HG03280 (cell line): ENCODE results near the gene CARD10.

Source experiments
- ATAC-seq: cut with Tn5 transposase; IDR thresholded peaks from one replicate; pipeline ENCODE4 v1.9.1; 2021; ENCODE audit warnings: mild to moderate bottlenecking, moderate library complexity; ENCODE audit not compliant: unreplicated experiment

CARD10 gene

DNA sequence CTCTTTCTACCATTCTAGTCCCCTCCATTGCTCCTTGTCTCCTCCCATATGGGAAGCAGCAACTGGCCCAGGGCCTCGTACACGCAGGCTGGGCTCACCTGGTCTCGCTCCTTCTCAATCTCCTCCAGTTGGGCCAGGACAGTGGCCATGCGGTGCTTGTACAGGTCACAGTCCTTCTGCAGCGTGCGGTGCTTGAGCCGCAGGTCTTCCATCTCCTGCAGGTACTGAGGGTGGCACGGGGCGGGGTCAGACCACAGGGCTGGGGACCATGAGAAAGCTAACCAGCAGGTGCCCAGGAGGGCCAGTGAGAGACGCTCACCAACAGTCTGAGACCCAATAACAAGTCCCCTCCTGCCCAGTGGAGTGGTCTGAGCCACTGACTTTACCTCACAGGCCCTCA lies 11.5 kb downstream of the CARD10 start:
- ATAC-seq = no peak

DNA sequence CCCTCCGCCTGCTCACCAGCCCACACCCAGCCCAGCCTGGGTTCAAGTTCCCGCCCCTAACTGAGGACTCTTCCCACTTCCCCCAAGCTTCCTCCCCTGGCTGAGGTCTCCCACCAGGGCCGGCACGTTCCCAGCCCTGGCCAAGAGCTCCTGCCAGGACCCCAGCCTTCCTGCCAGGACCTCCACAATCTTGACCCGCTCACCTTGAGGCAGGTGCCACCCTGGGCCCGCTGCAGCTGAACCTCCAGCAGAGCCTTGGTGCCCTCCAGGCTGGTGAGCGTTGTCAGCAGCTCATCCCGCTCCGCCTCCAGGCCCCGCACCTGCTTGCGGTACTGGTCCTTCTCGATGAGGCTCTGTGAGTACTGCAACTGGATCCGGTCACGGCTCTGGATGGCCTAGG lies 13.2 kb downstream of the CARD10 start:
- no peak for ATAC-seq

DNA sequence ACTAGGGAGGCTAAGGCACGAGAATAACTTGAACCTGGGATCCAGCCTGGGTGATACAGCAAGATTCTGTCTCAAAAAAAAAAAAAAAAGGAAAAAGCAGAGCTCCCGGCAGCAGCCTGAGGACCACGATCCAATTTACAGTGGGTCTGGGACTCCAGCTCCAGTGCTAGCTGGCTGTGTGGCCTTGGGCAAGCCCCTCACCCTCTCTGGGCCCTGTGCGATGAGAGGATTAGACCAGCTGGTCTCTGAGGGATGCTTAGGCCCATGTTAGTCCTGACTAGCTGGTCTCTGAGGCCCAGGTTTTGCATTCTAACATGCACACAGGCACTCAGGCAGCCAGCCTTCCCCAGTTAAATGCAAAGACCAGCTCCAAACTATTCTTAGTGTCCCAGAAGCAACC lies 13.7 kb downstream of the CARD10 start:
- no peak for ATAC-seq

DNA sequence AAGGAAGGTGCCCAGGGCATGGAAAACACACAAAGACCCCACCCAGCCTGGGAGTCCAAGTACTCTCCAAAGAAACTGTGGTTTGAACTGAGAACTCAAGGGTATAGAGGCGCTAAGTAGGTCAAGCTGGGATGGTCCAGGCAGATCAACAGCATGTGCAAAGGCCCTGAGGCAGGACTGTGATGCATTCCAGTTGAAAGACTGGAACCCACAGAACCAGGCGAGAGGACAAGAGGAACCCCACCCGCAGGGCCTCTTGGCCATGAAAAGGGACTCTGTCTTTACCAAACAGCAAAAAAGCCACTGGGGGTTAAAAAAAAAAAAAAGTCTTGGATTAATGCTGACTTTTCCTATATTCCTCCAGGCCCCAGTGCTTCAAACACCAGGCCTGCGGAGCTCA lies 14.3 kb downstream of the CARD10 start:
- no peak for ATAC-seq

DNA sequence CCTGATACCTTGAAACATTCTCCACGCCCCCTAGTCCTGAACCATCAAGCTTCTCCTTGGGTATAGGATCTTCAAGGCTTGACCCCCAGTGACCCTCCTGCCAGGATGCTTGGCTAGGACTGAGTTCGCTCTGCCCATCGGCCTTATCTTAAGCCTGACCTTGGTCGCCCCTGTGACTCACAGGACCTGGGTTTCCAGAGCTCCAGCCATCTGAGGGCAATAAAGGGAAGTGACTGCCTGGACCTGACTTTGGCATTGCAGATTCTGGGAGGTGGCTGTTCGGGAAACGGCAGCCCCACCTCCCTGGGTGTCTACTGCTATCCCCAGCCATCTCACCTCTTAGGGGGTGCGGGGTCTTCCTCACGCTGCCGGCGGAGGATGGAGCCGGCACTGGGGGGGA lies 15.4 kb downstream of the CARD10 start:
- no peak for ATAC-seq

DNA sequence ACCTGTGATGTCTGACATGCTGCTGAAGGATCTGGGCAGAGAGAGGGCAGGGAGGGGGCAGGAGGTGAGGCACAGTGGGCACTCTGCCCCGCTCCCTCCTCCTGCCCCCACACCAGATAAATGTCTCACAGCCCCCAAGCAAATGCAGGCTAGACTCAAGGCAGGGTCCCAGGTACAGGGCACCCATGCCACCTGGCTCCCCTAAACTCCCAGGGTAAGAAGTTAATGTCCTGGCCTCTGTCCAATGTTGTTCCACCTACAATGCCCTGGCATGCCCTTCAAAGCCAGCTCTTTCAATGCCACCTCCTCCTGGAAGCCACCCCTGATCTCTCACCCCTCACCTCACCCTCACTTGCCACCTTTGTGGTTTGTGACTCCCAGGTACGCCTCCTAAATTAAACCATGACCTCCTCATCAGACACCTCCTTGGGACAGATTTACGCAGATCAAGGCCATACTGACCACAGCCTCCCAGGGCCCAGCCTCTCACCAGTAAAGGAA lies 16.0 kb downstream of the CARD10 start:
- no peak for ATAC-seq

DNA sequence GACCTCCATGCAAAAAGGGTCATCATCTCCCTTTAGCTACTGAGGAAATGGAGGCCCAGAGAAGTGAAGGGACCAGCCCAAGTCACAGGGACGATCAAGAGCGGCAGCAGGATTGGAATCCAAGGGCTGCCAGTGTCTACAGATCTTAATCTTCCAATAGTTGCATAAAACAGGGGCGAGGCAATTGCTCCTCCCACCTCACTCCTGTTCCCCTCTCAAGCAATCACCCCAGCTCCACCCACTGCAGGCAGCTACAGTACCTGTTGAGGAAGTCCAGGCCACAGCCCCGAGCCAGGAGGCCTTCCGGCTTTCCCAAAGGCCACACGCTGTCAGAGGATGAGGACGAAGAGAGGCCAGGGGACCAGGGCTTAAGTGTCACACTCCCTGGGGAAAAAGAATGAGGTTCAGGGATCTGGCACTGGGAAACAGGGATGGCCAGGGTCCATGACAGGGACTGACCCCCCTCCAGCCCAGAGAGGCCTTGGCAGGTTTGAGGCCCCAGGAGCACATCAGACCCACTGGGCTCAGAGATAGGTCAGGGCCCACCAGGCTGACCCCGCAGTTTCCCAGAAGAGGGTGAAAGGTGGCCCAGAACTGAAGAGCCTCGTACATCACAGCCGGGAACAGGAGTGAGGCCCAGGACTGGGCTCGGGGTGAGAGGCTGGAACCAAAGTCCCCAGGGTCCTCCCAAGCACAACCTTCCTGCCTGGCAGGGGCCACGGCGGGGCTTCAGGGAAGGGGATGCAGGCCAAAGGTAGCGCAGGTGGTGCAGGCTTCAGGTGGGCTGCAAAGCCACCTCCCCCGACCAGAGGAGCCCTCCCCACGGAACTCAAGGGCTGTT lies 16.7 kb downstream of the CARD10 start:
- no peak for ATAC-seq

DNA sequence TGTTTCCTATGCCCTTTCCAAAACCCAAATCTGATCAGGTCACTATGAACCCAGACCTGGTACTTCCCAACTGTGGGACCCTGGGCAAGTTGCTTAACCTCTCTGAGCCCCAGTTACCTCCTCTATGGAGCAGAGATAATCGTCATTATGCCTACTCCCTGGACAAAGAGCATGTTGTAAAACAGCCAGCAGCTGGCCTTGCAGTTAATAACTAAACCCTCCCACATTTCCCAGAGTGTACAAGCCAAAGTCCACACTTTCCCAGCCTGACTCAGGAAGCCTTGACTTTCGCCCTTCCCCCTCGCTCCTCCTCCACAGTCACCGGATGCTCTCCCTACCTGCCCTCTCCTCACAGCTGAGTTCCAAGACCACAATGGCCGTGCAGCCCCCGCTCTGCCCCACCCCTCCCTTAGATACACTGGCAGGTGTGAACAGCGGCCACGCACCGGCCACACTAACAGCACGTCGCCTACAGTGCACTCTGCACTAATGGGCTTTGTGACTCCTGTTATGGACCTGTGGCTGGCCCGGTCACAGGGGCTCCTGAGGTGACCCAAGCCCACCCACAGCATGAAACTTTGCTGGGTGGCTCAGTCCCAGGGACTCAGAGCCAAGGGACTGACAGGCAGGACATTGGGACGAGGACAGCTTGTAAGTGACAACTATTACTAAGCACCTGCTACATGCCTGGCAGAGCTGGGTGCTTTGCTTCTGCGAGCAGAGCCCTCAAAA lies 17.4 kb downstream of the CARD10 start:
- no peak for ATAC-seq

DNA sequence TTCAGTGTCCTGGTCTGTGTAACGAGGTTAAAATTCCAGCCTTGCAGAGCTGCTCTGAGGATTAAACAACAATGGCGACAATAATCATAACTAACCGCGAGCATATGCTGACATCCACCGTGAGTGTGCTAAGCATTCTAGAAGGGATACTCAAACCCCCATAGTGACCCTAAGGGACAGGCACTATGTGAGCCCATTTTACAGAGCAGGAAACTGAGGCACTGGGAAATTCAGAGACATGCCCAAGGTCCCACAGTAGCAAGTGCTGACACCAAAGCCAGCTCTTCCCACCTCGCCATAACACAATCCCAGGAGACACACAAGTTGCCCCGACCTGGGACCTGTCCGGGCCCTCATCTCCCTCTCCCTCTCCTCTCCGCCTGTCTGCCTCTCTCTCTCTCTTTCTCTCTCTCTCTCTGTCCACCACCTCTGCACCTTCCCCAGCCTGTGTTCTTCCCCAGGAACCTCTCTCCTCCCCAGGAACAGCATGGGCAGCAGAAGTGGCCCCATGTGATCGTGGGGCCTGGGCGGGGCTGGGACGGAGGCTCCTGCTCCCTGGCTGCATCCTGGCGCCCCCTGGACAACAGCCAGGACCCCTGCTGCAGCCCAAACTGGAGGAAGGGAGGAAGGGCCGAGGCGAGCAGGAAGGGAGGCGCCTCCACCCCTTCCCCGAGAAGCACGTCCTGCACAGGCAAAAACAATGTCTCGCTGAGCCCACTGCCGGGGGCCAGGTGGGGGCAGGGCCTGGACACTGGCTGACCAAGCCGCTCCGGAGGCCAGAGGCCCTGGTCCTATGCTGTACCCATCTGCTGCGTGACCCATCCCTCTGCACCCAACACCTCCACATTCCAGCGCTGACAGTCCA lies 18.2 kb downstream of the CARD10 start:
- ATAC-seq = no peak

DNA sequence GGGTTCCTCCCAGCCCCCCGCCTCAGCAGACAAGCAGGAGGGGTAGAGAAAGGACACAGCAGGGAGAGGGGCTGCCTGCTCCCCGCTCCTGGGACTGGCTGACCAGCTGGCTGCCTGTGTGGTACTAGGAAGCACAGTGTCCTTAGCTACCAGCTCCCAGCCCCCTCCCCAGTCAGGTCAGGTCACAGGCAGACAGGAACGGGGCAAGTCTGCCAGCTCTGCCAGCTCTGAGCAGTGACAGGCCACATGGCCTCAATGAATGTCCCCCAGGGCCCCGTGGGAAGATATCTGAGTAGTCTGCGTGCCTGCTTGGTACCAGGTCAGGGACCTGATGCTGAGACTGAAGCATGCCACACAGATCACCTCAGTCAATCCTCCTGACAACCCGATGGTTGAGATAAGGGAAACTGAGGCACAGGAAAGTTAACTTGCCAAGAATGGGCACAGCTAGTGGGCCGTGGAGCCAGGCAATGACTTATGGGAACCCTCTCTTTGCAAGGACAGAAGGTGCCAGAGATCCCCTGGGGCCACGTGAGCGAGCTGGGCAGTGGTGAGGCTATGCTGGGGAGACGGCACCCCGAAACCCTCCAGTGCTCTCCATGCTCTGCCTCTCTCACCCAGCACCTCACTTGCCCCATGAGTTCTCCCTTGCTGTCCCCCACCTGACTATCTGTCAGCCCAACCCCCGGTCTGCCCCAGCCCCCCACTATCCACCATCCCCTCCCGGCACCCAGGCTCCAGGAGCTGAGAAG lies 19.2 kb downstream of the CARD10 start:
- ATAC-seq = no peak

DNA sequence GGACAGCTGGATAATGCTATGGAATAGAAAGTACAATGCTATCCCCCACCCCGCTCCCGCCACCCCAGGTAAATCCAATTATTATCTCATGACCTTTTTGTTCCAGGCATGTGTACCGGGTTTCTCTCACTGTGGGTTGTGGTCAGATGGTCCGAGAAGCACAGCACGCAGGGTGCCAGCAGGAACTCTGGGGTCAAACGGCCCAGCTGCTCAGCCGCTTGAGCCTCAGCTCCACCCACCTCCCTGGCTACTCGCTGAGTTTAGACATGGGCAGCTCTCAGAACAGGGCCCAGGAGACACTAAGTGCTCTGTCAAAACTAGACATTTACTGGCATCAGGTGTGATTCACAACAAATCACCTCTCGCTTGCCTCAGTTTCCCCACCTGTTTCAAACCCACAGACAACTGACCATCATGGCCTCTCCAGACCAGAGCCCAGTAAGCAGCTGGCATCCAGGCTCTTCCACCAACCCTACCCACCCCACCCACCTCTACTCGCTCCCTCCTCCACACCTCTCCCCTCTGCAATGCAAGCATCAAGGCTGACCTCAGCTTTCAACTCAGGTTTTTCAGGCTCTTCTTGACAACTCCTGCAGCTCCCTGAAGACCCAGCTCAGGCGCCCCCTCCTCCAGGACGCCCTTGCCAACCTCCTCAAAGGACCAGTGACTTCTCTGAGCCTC lies 20.0 kb downstream of the CARD10 start:
- no peak for ATAC-seq

DNA sequence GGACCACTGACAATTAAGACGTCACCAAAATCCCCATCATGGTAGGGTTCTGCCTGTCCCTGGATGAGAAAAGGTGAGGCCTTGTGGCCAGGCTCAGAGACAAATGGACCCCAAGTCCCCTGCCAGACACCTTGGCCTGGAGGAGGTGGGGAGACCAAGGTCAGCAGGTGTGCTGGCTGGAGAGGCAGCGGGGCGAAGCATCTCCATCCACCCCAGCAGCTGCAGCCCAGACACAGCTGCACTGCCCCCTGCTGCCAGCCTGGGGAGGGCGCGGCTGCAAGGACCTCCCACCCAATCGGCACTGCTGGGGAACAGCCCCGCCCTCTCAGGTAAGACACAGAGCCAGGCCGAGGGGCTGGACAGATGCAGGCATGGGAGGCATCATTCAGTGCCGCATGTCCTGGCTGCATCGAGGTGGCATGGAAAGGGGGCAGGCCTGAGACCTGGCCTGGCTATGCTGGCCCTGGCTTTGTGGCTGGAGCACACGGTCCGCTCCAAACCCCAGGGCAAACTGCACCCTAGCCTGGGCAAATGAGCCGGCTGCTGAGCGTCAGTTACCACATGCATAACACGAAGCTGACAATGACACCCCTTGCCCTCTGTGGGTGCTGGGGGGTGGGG lies 20.8 kb downstream of the CARD10 start:
- ATAC-seq = peak; percentile 50

DNA sequence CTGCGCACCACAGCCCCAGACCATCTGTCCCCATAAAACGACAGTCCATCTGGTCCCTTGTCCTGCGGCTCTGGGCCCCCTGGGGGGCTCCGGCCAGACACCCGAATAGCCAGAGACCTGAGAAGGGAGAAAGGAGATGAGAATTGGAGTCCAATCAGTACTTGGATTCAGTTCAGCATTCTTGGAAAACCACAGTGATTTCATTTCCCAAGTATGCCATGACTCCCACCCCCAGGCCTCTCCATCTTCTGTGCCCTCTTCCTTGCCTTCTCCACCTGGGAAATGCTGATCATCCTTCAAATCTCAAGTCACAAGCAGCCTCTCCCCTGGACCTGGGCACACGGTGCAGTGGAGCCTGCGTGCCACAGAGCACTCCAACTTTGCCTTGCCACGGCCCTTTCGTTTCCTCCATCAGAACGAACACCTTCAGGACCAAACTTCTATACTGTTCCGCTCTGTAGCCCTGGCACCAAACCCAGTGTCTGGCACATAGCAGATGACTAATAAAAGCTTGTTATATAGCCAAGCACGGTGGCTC lies 22.1 kb downstream of the CARD10 start:
- ATAC-seq = no peak

DNA sequence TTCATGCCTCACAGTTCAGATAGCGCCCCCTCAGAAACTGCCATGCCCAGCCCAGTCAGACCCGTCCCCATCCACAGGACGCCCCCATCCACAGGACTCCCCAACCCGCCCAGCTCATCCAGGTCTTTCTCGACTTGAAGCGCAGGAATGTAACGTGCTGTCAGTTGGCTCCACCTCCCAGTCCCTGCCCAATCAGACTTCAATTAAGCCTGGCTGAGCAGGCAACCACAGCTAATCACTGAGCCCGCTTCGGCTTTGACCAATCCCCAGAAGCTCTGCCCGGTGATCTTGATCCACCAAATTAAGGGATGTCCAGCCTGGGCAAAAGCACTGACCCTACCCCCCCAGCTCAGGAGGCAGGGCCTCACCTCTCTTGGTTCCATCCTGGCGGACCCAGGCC lies 22.6 kb downstream of the CARD10 start:
- no peak for ATAC-seq

DNA sequence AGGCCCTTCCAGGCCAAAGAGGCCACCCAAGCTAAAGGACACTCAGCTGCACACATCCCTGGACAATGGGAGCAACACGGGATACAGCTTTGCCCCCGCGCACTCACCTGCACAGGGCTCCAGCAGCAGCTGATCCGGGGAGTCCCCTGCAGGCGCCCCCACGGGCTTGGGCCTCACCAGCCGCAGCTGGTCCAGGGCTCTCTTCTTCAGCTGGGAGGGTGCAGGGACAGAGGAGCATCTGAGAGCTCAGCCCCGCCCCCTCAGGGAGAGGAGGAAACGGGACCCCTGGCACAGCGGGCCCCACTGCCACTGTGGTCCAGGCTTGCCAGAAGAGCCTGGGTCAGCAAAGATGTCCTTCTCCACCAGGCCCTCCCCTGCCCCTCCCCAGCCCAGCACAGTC lies 25.2 kb downstream of the CARD10 start:
- no peak for ATAC-seq

DNA sequence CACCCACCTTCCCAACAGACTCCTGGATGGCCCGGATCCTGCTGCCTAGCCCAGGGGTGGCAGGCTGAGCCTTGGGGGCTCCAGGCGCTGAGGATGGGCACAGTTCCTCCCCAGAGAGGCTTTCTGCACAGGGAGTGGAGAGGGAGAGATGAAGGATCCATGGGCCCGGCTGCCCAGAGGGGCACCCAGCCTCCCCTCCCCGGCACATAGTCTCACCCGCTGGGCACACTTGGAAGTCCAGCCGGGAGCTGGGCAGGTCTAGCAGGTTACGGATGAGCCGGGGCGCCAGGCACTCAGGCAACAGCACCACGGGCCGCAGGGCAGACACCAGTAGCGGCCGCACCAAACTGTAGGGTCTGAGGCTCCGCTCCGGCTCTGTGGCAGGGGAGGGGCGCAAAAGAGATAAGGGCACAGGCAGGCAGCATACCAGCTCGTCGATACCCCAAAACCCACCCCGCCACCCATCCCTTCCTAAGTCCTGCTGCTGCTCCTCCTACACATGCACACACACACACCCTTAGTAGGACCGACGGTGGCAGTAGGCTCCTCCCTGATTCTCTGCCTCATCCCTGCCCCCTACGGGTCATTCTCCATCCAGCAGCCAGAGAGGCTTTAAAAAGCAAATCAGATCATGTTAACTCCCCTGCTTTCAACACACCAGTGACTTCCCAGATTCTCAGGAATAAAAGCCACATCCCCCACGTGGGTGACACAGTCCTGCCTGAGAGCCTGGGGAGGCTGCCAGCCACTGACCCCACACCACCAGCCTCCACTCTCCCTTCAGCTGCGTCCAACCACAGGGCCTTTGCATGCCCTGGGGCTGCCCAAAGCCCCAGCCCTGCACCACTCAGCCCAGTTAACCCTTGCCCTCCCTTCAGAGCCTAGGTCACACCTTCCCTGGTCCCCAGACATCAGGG lies 26.5 kb downstream of the CARD10 start:
- ATAC-seq = no peak

DNA sequence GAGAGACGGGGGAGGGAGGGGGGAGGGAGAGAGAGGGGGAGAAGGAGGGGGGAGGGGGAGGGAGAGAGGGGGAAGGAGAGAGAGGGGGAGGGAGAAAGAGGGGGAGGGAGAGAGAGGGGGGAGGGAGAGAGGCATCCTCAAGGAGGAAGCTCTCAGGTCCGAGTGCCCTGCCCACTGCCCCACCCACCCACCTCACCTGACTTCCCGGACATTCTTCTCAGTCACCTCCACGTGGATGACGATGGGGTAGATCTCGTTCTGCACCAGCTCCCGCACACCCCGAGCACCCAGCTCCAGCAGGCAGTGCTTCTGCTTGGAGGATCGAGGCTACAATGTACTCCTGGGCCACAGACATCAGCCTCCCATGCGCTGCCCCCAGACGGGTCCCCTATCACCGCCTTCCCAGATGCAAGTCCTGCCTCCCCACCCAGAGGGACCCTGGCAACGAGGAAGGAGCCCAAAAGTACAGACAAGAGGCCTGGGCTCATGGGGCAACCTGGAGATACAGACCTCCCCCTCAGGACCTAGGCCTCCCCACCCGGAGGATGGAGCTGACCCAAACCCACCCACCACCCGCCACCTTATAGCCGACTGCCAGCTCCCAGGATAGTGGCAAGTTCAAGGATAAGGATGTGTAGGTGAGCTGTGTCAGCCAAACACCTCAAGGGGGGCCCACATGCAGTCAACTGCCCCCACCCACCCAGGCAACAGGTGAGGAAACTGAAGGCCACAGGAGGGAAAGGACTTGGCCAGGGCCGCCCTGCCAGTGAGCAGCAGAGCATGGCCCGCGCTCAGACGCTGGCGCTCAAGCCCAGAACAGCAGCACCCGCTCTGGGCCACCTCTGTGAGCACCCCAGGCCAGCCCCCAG lies 27.4 kb downstream of the CARD10 start:
- no peak for ATAC-seq
